Natural killer cell (primary cell): ENCODE results near the gene PRCC. TPM values are rescaled to one million over a fixed set of nuclear protein-coding genes. Genes with fewer than 3 reads are reported as not detected.

Experiments used
- ATAC-seq, 3 donors: fragments of 150-1000 bp in 2 of 3; fragments of 200-7000 bp in 1 of 3; cut with Tn5 transposase; 1 replicate in 1 of 3; 2 replicates in 2 of 3; pipeline ENCODE4 v1.10.0; 2021; ENCODE audit warnings: mild to moderate bottlenecking in 2 of 3, moderate library complexity in 2 of 3
- DNase-seq, 2 donors: peaks; one replicate each; pipeline versions ENCODE4 v3.0.0 to v3.0.0-alpha.2; 2013 to 2021; ENCODE audit warnings: mixed read lengths in 1 of 2
- H3K27ac ChIP-seq: one replicate; pipeline ENCODE4 v1.5.1; 2013; ENCODE audit warnings: mild to moderate bottlenecking, low read length
- H3K27me3 ChIP-seq: one replicate; pipeline ENCODE4 v1.6.1; 2013; ENCODE audit warnings: low read length; ENCODE audit not compliant: control insufficient read depth, insufficient read depth
- H3K36me3 ChIP-seq: one replicate; pipeline ENCODE4 v1.6.1; 2013; ENCODE audit warnings: low read length; ENCODE audit not compliant: control insufficient read depth, insufficient read depth
- H3K4me1 ChIP-seq: one replicate; pipeline ENCODE4 v1.6.1; 2013; ENCODE audit warnings: low read length; ENCODE audit not compliant: control insufficient read depth, insufficient read depth
- H3K4me3 ChIP-seq: one replicate; pipeline ENCODE4 v1.5.1; 2013; ENCODE audit warnings: low read length
- H3K9me3 ChIP-seq: one replicate; pipeline ENCODE4 v1.6.1; 2013; ENCODE audit warnings: low read length; ENCODE audit not compliant: control insufficient read depth, insufficient read depth
- H3K27ac Mint-ChIP-seq, 2 donors: one replicate each; pipeline ENCODE4 v1.8.0; 2022; ENCODE audit warnings: mild to moderate bottlenecking in 2 of 2, mixed read lengths in 2 of 2, moderate library complexity in 1 of 2
- H3K27me3 Mint-ChIP-seq, 2 donors: one replicate each; pipeline ENCODE4 v1.8.0; 2022; ENCODE audit warnings: low read depth in 2 of 2, mixed read lengths in 2 of 2
- H3K36me3 Mint-ChIP-seq: one replicate; pipeline ENCODE4 v1.8.0; 2022; ENCODE audit warnings: mixed read lengths
- H3K4me1 Mint-ChIP-seq, 2 donors: one replicate each; pipeline ENCODE4 v1.8.0; 2022; ENCODE audit warnings: mixed read lengths in 2 of 2
- H3K4me3 Mint-ChIP-seq: one replicate; pipeline ENCODE4 v1.8.0; 2022; ENCODE audit warnings: mild to moderate bottlenecking, moderate library complexity, mixed read lengths
- H3K9me3 Mint-ChIP-seq, 2 donors: one replicate each; pipeline ENCODE4 v1.8.0; 2022; ENCODE audit warnings: mixed read lengths in 2 of 2
- WGBS: methylation state at CpG from one replicate; pipeline ENCODE4 v1.1.7; 2013; ENCODE audit warnings: missing lambda C conversion rate; ENCODE audit not compliant: insufficient coverage; 5-methylcytosine and 5-hydroxymethylcytosine counted together
- intact Hi-C: fragments of 100-400 bp; cut with micrococcal nuclease; formaldehyde crosslinking; loops from one replicate; pipeline ENCODE4 v1.14.2; 2022
- total RNA-seq, 4 donors: library from RNA; stranded (reverse); fragments of 120-200 nt in 1 of 4; gene quantifications; one replicate each; pipeline versions ENCODE4 v1.2.3 to v1.2.4, GENCODE V29; 2013 to 2022
- TF ChIP-seq, protein P1 (sequence below): fragments of 200-600 bp; IDR thresholded peaks from one replicate; pipeline ENCODE4 v1.8.0; 2022; ENCODE audit warnings: antibody characterized with exemption

Gene PRCC
- total RNA-seq, 3 donors from 2014 or later (not counting 1 experiment from before 2014, with no cell fraction given), result 66.5 to 92.4 (median 69.1) TPM

DNA sequence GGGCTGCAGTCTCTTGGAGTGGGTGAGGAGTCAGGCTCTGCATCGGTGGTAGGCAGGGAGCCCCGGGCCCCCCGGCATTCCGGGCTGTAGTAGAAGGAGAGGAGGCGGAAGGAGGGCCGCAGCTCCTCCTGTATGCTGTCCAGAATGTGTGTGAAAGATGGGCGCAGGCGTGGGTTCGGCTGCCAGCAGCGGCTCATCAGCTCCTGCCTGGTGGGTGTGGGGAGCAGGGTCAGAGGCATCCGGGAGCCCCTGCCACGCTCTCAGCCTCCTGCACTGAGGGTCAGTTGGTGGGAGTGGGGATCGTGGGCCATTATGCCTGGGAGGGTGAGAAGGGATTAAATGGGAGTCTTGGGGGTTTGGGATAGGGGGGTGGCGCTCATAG is 73.6 kb downstream of the PRCC start:
- 74% methylated on average over 14 of the region's 14 CpGs for WGBS

DNA sequence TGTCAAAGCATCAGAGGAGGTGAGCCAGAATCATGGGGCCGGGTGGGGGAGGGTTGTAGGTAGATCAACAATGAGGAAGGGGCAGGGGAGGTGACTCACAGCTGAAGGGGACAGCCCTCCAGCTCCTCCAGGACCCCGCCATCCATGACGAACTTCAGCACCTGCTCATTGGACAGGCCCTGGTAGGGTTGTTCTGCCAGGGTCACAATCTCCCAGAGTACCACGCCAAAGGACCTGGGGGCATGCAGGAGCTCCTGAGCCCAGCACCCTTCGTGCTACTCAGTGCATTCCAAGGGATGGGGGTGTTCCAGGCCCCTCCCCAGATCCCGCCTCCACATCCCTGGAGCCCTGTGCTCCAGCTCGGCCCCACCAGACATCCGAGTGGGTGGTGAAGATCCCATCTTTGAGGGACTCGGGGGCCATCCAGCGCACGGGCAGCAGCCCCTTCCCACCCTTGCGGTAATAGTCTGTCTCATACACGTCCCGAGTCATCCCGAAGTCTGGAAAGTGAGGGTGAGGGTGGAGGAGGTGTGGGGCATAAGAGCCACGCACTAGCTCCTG is 74.0 kb downstream of the PRCC start:
- Histone ChIP-seq H3K4me1 (peaks cover 24% of the 10 kb centered on the region), H3K27me3 (peaks cover 24% of the 10 kb centered on the region), H3K36me3 (no peaks in the 10 kb centered on the region), H3K9me3 (no peaks in the 10 kb centered on the region), H3K27ac (no peak overlapping the region), H3K4me3 (no peak overlapping the region)
- TF ChIP-seq, protein P1, sequence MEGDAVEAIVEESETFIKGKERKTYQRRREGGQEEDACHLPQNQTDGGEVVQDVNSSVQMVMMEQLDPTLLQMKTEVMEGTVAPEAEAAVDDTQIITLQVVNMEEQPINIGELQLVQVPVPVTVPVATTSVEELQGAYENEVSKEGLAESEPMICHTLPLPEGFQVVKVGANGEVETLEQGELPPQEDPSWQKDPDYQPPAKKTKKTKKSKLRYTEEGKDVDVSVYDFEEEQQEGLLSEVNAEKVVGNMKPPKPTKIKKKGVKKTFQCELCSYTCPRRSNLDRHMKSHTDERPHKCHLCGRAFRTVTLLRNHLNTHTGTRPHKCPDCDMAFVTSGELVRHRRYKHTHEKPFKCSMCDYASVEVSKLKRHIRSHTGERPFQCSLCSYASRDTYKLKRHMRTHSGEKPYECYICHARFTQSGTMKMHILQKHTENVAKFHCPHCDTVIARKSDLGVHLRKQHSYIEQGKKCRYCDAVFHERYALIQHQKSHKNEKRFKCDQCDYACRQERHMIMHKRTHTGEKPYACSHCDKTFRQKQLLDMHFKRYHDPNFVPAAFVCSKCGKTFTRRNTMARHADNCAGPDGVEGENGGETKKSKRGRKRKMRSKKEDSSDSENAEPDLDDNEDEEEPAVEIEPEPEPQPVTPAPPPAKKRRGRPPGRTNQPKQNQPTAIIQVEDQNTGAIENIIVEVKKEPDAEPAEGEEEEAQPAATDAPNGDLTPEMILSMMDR, result no peak
- DNase-seq (no peak), ATAC-seq (no peak)
- H3K36me3 Mint-ChIP-seq, result no peaks in the 10 kb centered on the region
- no peak overlapping the region for H3K4me3 Mint-ChIP-seq
- intact Hi-C loops, result no loop called here
- 84% methylated on average over 16 of the region's 16 CpGs for WGBS
- H3K9me3 Mint-ChIP-seq, result no peaks in the 10 kb centered on the region
- peaks cover 13 to 43% of the 10 kb centered on the region in 2 donors for H3K4me1 Mint-ChIP-seq
- peaks cover 12 to 43% of the 10 kb centered on the region in 2 donors for H3K27me3 Mint-ChIP-seq
- no peak overlapping the region for H3K27ac Mint-ChIP-seq

More for the DNA sequence above, 73.6 kb downstream of the PRCC start:
- peaks cover 16 to 44% of the 10 kb centered on the region in 2 donors for H3K4me1 Mint-ChIP-seq
- intact Hi-C loops, result no loop called here
- no peak for DNase-seq
- no peaks in the 10 kb centered on the region for H3K9me3 Mint-ChIP-seq
- H3K36me3 Mint-ChIP-seq, result no peaks in the 10 kb centered on the region
- Histone ChIP-seq H3K27ac (no peak overlapping the region), H3K4me1 (peaks cover 24% of the 10 kb centered on the region), H3K27me3 (peaks cover 23% of the 10 kb centered on the region), H3K4me3 (no peak overlapping the region), H3K9me3 (no peaks in the 10 kb centered on the region), H3K36me3 (no peaks in the 10 kb centered on the region)
- H3K27me3 Mint-ChIP-seq, result peaks cover 12 to 39% of the 10 kb centered on the region in 2 donors
- H3K4me3 Mint-ChIP-seq, result no peak overlapping the region
- H3K27ac Mint-ChIP-seq, result no peak overlapping the region
- TF ChIP-seq, protein P1, result no peak
- ATAC-seq, result no peak

DNA sequence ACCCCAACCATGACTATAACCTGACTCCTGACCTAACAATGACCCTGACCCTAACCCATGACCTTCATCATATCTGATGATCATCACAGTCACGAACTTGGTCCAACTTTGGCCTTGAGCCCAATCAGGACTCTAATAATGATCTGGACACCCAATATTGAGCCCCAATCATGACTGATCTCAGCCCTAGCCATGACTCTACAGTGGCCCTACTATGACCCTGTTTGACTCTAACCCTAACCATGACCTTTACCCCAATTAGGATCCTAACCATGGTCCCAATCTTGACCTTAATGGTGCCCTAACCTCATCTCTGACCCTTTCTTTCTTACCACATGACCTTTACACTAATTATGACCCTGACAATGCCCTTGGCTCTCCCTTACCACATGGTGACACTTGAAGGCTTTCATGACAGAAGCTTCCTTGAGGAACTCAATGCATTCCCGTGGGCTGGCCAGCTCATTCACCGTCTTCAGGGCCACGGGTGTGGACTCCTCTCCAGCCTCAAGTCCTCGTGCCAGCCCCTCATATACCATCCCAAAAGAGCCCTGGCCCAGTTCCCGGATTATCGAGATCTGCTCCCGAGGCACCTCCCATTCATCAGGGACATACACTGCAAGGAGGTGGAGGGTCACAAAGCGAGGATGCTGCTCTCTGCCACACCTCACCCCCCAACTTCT is 75.4 kb downstream of the PRCC start:
- H3K4me3 ChIP-seq, result no peak overlapping the region
- 86% methylated on average over 9 of the region's 9 CpGs for WGBS
- no peak for DNase-seq
- intact Hi-C loops, result no loop called here
- no peak overlapping the region for H3K27ac ChIP-seq
- TF ChIP-seq, protein P1, result no peak
- Mint-ChIP-seq H3K27ac (no peak overlapping the region), H3K9me3 (no peaks in the 10 kb centered on the region), H3K4me3 (no peak overlapping the region), H3K27me3 (peaks cover 20 to 51% of the 10 kb centered on the region in 2 donors), H3K4me1 (peaks cover 13 to 36% of the 10 kb centered on the region in 2 donors), H3K36me3 (no peaks in the 10 kb centered on the region)
- H3K9me3 ChIP-seq, result no peaks in the 10 kb centered on the region
- H3K4me1 ChIP-seq, result peaks cover 24% of the 10 kb centered on the region
- H3K36me3 ChIP-seq, result no peaks in the 10 kb centered on the region
- ATAC-seq, result no peak
- peaks cover 26% of the 10 kb centered on the region for H3K27me3 ChIP-seq
